Umbilical cord (tissue), 2 donors: ENCODE measurements around the gene OLFM1. TPM values are rescaled to one million over a fixed set of nuclear protein-coding genes. Genes with fewer than 3 reads are reported as not detected.
"Not testable (repeated sequence)": the region's sequence is repeated elsewhere in the genome, so short reads cannot be mapped to it uniquely, and the experiment has no call there.

Source experiments
- DNase-seq: peaks from one replicate; pipeline ENCODE4 v3.0.0-alpha.2; 2015; ENCODE audit warnings: low spot score
- total RNA-seq: library from RNA; depleted of rRNA; stranded (reverse); fragments of >200 nt; gene quantifications from one replicate; pipeline ENCODE4 v1.2.3, GENCODE V29; 2014; ENCODE audit warnings: low replicate concordance; ENCODE audit not compliant: insufficient read depth

Gene OLFM1
- total RNA-seq, 1 donor from 2014 or later, result 3.6 TPM

DNA sequence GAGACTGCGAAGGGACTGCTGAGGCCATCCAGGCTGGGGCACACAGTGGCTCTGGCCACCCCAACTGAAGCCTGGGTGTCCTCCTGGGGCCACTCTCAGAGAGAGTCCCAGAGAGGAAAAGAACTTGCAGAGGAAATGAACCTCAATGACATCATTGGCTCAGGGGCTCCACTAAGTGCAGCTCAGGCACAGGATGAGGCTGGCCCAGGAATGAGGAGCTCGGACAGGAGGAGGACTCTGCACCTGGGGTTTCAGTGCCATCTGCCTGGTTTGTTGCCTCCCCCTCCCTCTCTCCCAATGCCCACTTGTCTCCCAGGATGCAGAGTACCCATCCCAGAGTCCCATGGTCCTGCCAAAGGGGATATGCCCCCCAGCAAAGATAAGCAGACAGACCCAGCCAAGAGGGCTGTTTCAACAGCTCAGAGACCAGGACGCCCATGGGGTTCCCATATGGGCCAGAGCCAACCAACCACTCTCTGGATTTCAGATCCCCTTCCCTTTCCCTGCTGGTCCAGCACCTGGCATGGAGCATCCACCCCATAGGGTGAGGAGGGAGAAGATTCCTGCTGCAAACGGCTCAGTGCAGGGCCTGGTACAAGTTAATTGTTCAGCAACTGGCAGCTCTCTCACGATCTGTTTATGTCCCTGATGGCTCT lies 26.9 kb upstream of the OLFM1 start:
- no peak for DNase-seq

DNA sequence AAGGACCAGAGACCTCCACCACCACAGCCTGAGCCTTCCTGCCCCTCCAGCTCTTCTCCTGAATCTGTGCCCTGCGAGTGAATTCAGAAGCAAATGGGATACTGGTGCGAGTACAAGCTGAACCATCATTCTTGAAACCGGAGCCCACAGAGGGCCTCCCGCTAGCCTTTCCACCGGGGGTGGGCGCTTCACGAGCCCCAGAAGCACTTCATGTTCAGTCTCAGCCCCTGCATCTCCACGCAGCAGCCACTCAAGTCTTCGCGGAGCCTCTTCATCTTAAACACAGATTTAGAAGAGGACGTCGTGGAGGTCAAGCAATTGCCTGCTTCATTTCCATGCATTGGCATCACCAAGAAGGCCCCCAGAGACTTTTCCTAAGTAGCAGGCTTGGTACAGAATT lies 26.0 kb upstream of the OLFM1 start:
- DNase-seq, result no peak

DNA sequence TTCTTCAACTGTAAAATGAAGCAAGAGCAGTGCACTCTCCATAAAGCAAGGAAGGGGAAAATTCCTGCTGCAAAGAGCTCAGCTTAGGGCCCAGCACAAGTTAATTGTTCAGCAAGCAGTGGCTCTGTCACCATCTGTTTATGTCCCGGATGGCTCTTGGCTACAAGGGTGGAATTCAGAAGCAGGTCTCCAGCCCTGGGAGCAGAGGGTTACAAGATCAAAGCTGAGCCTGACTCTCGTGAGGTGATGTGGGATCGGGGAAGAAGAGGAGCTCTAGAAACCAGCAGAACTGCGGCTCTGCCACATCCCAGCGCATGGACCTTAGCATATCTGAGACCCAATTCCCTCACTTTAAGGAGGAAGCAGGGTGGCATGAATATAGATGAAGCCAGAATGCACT lies 25.2 kb upstream of the OLFM1 start:
- no peak for DNase-seq

DNA sequence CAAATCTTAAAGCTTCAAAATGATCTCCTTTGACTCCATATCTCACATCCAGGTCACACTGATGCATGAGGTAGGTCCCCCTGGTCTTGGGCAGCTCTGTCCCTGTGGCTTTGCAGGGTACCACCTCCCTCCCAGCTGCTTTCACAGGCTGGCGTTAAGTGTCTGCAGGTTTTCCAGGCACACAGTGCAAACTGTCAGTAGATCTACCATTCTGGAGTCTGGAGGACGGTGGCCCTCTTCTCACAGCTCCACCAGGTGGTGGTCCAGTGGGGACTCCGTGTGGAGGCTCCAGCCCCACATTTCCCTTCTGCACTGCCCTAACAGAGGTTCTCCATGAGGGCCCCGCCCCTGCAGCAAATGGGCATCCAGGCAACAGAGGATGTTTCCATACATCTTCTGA lies 24.0 kb upstream of the OLFM1 start:
- DNase-seq, result not testable (repeated sequence)

DNA sequence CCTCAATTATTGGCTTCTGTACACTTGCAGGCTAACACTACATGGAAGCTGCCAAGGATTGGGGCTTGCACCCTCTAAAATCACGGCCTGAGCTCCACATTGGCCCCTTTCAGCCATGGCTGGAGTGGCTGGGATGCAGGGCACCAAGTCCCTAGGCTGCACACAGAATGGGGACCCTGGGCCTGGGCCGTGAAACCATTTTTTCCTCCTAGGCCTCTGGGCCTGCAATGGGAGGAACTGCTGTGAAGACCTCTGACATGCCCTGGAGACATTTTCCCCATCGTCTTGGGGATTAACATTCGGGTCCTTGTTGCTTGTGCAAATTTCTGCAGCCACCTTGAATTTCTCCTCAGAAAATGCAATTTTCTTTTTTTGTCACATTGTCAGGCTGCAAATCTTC lies 23.6 kb upstream of the OLFM1 start:
- not testable (repeated sequence) for DNase-seq

DNA sequence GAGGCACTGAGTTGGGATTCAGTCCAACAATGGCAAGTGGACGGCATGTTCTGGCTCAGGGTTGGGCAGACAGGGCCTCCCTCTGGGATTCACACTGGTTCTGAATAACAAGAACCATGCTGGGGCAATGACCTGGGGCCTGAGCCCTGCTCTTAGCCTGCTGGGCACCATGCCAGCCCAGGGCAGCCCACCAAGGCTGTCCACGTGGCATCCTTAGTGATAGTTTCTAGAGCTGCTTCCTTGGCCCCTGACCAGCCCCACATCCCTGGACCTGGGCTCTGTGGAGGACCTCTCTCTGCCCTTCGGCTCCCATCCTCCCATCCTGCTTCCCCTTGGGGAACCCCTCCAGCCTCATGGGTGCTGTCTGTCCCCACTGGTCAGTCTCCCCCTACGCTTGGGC lies 22.3 kb upstream of the OLFM1 start:
- no peak for DNase-seq

DNA sequence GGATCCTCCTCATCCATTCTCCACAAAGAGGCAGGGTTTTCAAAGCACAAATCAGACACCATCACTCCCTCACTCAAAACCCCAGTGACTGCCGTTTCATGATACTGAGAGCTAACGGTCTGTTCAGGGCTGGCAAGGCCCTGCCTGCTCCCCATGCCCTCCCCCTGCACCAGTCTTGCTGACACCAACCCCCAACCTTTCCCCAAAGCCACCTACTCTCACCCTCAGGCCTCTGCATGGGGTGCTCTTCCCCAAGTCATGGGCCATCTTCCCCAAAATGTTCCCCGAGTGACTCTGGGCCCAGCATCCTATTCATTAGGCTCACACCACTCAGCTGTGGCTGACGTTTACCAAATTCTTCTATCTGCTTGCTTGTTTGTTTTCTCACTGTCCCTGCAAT lies 21.7 kb upstream of the OLFM1 start:
- no peak for DNase-seq

DNA sequence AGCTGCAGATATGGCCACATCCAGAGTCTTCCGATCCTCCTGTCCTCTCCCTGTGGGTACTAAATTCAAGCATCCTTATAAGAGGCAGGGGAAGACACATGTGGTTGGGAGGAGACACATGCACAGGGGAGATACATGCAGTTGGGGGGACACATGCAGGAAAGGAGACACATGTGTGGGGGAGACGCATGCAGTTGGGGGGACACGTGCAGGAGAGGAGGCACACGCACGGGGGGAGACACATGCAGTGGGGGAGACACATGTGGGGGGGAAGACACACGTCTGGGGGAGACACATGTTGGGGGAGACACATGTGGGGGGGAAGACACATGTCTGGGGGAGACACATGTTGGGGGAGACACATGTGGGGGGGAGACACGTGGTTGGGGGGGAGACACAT lies 21.2 kb upstream of the OLFM1 start:
- no peak for DNase-seq

DNA sequence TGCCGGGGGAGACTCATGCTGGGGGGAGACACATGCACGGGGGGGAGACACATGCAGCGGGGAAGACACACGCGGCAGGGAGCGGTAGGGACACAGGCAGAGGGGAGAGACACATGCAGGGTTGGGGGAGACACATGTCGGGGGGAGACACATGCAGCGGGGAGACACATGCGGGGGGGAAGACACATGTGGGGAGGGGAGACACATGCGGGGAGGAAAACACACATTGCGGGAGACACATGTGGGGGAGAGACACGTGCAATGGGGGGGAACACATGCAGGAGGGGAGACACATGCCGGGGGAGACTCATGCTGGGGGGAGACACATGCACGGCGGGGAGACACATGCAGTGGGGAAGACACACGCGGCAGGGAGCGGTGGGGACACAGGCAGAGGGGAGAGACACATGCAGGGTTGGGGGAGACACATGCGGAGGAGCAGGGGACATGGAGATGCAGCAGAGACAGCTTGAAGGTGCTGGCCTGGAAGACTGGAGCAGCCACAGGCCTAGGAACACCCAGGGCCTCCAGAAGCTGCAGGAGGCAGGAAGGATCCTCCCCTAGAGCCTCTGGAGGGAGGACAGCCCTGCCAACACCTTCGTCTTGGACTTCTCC lies 20.3 kb upstream of the OLFM1 start:
- no peak for DNase-seq

DNA sequence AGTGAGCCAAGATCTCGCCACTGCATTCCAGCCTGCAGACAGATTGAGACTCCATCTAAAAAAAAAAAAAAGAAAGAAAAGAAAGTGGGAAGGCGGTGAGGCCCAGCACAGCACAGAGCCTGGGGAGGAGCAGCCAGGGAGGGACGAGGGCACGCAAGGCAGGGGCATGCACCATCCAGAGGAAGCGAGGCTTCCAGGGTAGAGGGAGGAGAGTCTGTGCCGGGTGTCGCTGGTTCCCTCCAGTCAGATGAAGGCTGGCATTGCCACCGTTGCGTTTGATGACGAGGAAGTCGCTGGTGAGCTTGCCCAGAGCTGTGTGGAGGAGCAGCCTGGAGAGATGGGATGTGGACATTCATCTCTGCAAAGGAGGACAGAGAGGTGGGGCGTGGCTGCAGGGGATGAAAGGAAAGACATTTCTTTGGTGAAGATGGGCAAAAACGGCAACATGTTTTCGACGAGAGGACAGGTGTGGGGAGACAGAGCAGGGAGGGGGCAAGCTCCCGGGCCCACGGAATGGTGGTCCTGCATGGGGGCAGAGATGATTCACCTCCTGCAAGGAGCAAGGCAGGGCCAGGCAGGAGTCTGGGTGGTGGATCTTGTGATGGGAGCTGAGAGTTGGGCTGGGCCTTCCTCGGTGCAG lies 18.6 kb upstream of the OLFM1 start:
- DNase-seq, result no peak

DNA sequence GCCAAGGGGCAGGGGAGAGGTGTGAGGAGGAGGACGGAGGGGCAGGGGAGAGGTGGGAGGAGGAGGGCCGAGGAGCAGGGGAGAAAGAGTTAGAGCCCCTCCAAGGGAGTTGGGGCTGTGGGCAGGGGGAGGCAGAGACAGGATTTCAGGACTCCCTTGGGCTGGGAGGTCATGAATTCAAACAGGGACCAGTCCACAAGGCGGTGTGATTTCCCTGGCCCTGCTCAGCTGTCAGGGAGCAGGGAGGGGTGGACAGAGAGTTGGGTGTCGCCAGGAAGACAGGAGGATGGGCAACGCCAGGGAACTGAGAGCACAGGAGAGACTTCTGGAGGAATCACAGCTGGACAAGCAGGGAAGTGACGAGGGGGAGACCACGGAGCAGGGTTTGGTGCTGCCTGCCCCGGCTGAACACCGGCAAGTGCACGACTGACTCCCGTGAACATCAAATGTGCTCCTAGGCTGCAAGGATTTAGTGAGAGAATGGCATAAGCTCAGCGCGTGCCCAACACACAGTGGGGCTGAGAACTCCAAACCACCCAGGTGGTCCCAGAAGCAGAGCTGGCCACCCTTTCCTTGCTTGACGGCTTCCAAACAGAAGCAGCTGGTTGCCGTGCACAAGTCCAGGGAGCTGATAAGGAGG lies 17.8 kb upstream of the OLFM1 start:
- no peak for DNase-seq

DNA sequence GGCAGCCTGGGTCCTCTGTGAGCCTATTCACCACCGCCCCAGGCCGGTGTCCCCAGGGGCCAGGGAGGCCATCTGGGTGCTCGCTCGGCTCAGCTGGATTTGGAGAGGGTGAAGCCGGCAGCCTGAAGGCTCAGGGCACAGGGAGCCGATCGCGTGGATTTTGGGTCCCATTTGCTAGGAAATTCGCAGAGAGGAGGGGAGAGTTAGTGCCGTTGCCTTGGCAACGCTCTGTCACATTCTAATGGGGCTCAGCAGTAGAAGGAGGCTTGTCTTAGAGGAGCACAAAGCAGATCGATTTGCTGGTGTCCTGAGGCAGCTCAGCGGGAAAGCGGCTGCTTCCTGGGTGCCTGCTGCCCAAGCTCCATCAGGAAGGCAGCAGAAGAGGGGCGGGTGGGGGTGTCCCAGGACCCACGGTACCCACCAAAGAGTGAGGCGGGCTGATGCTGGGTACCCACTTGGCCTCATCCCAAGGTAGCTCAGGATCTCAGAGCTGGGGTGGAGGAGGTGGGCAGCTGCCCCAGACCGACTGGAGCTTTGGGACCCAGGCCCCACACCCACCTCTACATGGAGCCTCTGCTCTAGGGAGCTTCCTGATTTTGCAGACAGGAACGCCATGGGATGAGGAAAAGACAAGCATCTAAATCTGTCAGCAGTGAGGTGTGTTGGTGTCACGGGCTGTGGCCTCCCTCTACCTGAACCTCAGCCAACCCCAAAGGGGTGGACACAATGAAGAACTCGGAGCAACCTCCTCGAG lies 17.1 kb upstream of the OLFM1 start:
- no peak for DNase-seq

DNA sequence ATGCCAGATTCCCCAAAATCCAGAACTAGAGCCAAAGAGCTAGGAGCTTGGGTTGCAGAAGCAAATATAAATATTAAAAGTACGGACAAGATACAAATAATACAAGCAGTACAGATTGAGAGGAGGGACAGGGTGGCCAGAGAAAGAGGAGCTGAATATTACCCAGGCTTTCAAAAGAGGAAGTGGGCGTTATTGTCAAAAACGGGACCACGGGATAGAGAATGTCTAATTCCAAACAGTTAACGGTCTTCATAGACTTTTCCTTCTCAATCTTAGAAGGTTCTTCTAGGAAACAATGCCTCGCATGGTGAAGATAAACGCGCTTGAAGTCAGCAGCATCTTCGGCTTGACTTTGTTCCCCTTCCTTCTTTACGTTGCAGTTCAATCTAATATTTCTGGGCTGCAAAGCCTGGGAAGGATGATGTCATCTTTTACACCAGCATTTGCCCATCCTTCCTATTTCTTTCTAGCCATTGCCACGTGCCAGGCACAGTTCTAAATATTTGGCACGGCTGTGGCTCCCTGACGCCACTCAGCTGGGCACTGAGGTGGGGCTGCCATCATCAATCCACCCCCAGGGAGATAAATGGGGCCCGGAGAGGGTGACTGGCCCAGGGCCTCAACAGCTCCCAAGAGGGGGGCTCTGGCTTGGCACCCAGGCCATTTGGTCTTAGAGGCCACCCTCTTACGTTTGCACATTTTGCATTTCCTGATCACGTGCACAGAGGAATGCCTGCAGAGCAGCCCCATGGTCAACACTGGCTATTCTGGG lies 16.3 kb upstream of the OLFM1 start:
- no peak for DNase-seq

DNA sequence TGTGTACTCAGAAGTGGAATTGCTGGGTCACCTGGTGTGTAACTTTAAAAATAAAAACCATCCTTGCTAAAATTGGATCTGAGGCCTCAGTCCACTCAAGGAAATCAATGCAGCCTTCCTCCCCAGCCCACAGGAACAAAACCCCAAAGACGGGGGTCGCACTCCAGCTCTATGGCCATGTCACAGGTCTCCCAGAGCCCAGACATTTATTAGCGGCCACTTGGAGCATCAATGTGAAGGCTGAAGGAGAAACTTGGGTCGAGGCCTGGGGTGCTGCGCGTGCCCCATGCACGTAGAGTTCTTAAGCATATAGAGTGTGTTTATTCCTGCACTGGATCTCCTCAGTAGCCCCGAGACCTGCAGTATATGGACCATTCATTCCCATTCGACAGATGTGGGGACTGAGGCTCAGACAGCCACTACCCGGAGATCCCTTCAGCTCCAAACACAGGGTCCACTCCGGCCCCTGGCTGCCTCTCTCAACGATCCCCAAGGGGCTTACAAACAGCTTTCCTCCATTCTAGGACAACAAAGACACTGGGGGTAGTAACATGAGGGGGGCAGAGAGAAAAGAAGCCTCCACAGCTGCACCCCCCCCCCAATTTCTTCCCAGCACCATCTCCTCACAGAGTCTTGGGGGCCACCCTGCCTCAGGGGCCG lies 14.3 kb upstream of the OLFM1 start:
- no peak for DNase-seq

DNA sequence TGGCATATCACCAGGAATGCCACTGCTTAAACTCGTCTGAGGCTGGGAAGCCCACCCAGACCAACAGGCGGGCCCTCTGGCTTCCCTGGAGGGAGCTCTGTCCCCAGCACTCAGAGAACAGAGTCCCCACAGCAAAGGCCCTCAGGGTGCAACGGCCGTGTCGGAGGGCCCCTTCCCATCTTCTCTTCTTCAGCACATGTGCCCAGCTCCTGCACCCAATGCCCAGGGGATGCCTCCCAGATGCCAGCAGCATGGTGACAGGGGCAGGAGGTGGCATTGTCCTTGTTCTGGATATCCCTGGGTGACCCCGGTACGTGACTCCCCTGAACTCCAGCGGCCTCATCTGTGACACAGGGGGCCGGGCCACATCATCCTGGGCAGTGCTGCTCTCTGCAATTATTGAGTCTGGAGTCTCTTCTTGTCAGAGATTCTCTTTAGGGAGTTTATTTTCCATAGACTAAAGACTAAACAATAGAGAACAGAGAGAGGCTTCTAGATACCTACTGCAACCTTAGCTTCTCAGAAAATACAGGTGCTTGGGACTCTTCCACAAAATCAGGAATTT lies 13.6 kb upstream of the OLFM1 start:
- no peak for DNase-seq

DNA sequence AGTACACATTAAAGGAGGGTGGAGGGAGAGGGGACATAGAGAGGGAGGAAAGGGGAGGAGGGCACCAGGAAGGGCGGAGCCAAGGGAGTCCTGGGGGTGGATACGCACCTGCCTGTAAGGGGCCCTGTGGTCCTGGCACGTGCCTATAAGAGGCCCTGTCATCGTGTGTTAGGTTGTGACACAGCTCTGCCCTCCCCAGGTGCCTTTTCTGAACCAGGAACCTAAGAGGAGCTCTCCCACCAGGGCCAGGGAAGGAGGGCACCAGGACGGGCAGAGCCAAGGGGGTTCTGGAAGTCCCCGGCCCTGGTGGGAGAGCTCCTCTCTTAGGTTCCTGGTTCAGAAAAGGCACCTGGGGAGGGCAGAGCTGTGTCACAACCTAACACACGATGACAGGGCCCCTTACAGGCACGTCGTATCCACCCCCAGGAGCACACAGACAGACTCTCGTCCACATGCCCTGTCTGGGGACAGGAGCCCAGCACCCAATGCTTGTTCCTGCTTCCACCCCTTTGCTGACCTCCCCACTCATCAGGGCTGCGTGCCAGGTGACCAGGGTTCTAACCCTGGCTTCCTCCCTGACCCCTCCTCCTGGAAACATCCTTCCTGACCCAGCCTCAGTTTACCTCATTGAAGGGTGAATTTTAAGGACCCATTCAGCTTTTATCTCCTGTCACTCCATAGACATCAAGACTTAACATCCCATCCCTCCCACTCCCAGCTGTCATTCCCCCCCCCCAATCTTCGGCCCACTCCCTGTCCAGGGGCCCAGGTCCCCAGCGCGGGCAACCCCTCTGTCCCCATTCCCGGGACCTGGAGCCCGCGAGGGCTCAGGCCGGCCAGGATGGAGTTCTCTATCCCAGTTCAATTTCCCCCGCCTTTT lies 12.9 kb upstream of the OLFM1 start:
- no peak for DNase-seq

DNA sequence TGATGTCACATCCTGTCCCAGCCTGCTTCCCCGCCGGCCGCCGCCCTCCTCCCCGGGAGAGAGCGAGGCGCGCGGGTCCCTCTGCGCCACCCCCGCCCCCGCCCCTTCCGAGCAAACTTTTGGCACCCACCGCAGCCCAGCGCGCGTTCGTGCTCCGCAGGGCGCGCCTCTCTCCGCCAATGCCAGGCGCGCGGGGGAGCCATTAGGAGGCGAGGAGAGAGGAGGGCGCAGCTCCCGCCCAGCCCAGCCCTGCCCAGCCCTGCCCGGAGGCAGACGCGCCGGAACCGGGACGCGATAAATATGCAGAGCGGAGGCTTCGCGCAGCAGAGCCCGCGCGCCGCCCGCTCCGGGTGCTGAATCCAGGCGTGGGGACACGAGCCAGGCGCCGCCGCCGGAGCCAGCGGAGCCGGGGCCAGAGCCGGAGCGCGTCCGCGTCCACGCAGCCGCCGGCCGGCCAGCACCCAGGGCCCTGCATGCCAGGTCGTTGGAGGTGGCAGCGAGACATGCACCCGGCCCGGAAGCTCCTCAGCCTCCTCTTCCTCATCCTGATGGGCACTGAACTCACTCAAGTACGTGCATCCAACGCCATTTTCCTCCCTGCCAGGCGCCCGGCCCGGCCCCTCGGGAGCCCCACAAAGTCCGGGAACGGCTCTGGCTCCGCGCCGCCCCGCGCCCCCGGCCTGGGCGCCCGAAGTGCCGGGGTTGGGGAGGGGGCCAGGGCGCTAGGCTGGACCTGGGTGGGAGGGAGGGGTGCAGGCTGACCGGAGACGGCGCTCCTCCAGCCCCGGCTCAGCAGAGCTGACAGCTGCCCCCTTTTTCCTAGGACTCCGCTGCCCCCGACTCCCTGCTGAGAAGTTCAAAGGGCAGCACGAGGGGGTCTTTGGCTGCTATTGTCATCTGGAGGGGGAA lies 12.0 kb upstream of the OLFM1 start:
- DNase-seq, result peak; percentile 30

DNA sequence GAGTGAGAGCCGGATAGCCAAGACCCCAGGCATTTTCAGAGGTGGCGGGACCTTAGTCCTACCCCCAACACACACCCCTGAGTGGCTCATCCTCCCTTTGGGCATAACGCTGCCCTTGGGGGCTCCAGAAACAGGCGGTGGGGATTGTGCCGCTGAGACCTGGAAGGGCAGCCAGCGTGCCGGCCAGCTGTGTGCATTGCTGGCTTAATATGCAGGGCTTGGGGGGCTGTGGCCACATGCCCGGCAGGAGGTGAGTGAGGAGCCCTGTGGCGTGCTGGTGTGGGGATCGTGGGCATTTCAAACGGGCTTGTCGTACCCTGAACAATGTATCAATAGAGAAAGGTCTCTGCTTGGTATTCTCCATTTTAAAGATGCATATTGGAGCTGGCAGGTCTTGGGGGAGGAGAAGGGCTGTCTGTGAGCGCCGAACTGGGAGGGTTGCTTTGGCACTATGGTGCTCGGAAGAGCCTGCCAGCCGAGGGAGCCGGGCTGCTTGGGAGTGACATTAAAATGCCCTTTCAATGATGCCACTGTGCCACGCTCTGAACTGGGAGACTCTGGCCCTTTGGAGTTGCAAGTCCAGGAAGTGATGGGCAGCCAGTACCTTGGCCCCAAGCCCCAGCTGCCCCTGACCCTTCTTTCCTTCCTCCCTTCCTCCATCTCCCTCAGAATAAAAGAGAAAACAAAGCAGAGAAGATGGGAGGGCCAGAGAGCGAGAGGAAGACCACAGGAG lies 11.2 kb upstream of the OLFM1 start:
- no peak for DNase-seq
